Measurements from ENCODE around the gene LTBP1. TPM values are rescaled to one million over a fixed set of nuclear protein-coding genes. Genes with fewer than 3 reads are reported as not detected.
"Not testable (repeated sequence)": the region's sequence is repeated elsewhere in the genome, so short reads cannot be mapped to it uniquely, and the experiment has no call there.

LTBP1 gene
- total RNA-seq, 1 donor from 2014 or later = 0.15 TPM

- intact Hi-C loops (cut with micrococcal nuclease) = no loop called here
Observed at GRCh38 chr2:32960647-32961403, 14.1 kb downstream of the LTBP1 start.

- intact Hi-C loops (cut with micrococcal nuclease) = no loop called here
Observed at GRCh38 chr2:32962690-32963089, 15.9 kb downstream of the LTBP1 start.

- intact Hi-C loops (cut with micrococcal nuclease) = no loop called here
Observed at GRCh38 chr2:32963941-32964340, 17.2 kb downstream of the LTBP1 start.

DNA sequence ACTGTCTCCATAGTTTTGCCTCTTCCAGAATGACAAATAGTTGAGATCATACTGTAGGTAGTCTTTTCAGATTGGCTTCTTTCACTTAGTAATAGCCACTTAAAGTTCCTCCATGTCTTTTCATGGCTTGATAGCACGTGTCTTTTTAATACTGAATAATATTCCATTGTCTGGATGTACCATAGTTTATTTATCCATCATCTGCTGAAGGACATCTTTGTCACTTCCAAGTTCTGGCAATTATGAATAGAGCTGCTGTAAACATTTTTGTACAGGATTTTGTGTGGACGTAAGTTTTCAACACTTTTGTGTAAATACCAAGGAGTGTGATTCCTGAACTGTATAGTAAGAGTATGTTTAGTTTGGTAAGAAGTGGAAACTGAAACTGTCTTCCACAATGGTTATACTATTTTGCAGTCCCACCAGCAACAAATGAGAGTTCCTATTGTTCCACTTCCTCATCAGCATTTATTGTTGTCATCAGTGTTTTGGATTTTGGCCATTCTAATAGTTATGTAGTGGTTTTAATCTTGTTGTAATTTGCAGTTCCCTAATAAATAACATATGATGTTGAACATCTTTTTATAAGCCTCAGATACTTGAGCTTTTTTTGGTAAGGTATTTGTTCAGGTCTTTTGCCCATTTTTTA lies 18.9 kb downstream of the LTBP1 start:
- intact Hi-C loops (cut with micrococcal nuclease) = no loop called here

DNA sequence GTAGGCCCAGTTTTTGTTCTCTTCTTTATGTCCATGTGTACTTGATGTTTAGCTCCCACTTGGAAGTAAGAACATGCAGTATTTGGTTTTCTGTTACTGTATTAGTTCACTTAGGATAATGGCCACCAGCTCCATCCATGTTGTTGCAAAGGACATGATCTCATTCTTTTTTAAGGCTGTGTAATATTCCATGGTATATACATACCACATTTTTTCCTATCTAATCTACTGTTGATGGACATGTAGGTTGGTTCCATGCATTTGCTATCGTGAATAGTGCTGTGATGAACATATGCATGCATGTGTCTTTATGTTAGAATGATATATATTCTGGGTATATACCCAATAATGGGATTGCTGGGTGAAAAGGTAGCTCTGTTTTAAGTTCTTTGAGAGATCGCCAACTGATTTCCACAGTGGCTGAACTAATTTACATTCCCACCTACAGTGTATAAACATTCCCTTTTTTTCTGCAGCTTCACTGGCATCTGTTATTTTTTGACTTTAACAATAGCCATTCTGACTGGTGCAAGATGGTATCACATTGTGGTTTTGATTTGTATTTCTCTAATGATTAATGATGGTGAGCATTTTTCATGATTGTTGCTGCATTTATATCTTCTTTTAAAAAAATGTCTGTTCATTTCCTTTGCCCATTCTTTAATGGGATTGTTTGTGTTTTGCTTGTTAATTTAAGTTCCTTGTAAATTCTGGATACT lies 22.9 kb downstream of the LTBP1 start:
- intact Hi-C loops (cut with micrococcal nuclease) = no loop called here

DNA sequence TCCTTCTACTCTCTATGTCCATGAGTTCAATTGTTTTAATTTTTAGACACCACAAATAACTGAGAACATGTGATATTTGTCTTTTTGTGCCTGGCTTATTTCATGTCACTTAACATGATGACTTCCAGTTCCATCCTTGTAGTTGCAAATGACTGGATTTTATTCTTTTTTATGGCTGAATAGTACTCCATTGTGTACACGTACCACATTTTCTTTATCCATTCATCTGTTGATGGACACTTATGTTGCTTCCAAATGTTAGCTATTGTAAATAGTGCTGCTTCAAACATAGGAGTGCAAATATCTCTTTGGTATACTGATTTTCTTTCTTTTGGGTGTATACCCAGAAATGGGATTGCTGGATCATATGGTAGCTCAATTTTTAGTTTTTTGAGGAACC lies 27.0 kb downstream of the LTBP1 start:
- intact Hi-C loops (cut with micrococcal nuclease) = not testable (repeated sequence)

DNA sequence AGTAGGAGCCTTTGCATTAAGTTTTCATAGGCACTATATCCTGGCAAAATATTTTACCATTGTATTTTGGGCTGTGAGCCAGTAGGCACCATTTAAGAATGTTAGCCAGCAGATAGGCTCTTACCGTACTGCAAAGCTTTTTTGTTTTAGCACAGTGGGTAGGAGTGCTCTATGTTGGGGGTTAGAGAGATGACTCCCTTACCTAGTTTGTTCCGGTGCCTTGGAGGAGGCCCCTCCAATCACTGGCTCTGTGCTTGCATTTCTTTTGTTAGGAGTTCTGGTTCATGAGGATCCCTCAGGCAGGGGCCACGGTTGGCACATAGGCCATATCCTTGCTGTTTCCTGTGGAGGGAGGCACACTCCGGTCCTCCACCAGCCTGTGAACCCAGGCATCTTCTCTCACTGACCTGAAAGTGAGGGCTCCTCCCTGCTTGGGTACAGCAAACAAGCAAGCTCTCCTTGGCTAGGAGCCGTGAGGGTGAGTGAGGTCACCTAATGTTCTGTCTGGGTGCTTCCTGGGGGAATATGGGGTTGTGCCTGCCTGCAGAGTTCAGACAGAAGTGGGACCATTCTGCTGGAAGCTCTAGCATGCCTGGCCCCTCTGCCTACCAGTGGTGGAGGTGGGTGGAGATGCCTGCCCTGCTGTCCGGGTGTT lies 29.8 kb downstream of the LTBP1 start:
- intact Hi-C loops (cut with micrococcal nuclease) = no loop called here

GRCh38 chr2:32977228-32977758 lies 30.5 kb downstream of the LTBP1 start:
- intact Hi-C loops (cut with micrococcal nuclease) = no loop called here

- intact Hi-C loops (cut with micrococcal nuclease) = no loop called here
Observed at GRCh38 chr2:32981612-32982011, 34.9 kb downstream of the LTBP1 start.

- intact Hi-C loops (cut with micrococcal nuclease) = not testable (repeated sequence)
Observed at GRCh38 chr2:32983193-32983924, 36.6 kb downstream of the LTBP1 start.

DNA sequence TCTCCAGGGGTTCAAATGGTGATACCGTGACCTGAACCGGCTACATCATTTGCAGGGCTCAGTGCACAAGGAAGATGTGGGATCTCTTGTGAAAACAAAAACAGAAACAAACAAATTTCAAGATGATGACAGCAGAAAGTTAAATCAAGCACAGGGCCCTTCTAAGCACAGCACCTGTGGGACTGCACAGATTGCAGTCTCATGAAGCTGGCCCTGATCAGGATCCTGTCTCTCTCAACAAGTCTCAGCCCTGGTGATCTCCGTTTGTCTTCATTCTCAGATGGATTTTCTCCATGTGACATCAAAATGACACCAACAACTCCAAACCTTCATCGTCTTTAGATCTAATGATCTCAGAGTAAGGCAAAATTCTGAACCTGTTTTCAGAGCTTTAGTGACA lies 39.7 kb downstream of the LTBP1 start:
- intact Hi-C loops (cut with micrococcal nuclease) = no loop called here

GRCh38 chr2:32988525-32988924 lies 41.8 kb downstream of the LTBP1 start:
- intact Hi-C loops (cut with micrococcal nuclease) = no loop called here

GRCh38 chr2:32990556-32990955 lies 43.8 kb downstream of the LTBP1 start:
- intact Hi-C loops (cut with micrococcal nuclease) = no loop called here

DNA sequence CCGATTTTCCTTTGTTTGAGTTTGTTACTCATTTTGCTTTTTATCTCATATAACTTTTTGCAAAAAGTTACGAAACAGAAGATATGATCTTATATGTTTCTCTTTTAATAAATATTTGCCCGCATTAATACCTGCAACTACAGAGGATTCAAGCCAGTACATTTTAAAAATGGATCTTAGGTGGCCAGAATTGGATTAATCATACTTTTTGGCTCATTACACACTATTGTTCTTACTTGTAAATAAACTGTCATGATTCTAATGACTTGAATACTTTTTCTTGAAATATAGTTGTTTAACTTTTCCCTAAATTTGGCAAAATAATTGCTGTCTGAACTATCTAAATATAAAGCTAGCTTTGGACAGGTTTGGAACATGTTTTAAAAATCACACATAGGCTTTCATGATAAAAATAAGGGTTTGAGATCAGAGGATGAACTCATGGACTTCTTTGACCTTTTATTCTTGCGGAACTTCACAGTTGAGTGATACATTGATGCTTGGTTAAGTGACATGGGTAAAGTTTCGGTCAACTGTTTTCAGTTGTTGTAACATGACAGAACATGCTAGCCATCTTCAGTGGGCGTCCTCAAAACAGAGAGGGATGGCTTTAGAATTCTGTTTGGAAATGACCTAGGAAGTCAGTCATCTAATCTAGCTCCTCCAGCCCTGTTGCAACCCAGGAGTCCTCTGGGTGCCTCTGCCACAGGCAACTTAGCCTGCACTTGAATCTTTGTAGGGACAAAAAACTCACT lies 44.5 kb downstream of the LTBP1 start:
- intact Hi-C loops (cut with micrococcal nuclease) = no loop called here

GRCh38 chr2:32993005-32993539 lies 46.3 kb downstream of the LTBP1 start:
- intact Hi-C loops (cut with micrococcal nuclease) = no loop called here

GRCh38 chr2:32997705-32998104 lies 51.0 kb downstream of the LTBP1 start:
- intact Hi-C loops (cut with micrococcal nuclease) = no loop called here

- intact Hi-C loops (cut with micrococcal nuclease) = no loop called here
Observed at GRCh38 chr2:33000986-33001385, 54.2 kb downstream of the LTBP1 start.

- intact Hi-C loops (cut with micrococcal nuclease) = no loop called here
Observed at GRCh38 chr2:33001823-33002222, 55.1 kb downstream of the LTBP1 start.

DNA sequence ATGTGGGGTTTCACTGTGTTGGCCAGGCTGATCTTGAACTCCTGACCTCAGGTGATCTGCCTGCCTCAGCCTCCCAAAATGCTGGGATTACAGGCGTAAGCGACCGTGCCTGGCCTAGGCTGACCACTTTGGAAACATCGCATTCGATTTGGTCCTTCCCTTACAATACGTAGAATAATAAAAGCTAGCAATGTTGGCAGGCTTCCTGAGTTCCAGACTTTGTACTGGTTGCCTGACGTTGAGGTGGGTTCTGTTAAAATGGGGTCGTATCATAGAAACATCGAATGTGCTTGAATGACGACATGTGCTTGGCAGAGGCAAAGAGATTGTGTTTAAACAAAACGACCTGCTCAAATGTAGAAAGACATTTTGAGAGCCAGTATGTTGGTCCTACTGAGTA lies 56.1 kb downstream of the LTBP1 start:
- intact Hi-C loops (cut with micrococcal nuclease) = no loop called here

GRCh38 chr2:33005057-33005456 lies 58.3 kb downstream of the LTBP1 start:
- intact Hi-C loops (cut with micrococcal nuclease) = no loop called here
